Activated CD8-positive, alpha-beta memory T cell treated with anti-CD3 and anti-CD28 coated beads, Interleukin-2, amount 10 ng/mL, durations not matched to agents 7 days and 5 days (primary cell): Measurements from ENCODE around the gene DHX58. TPM values are rescaled to one million over a fixed set of nuclear protein-coding genes. Genes with fewer than 3 reads are reported as not detected.
A peak's percentile ranks its signal among the peaks of the same experiment; 100 is the strongest.

Experiments used
- ATAC-seq: fragments of 150-1000 bp; cut with Tn5 transposase; one replicate; pipeline ENCODE4 v1.10.0; 2021; ENCODE audit warnings: moderate library complexity
- CTCF ChIA-PET: fragments of 350-600 bp; sonication (Branson Sonifier 250); formaldehyde crosslinking; loops from one replicate; lab custom pipeline; 2021; ENCODE audit warnings: antibody characterized with exemption; lab: Charles Lee
- DNase-seq: peaks from one replicate; pipeline ENCODE4 v3.0.0-alpha.2; 2020
- H3K27ac Mint-ChIP-seq: one replicate; pipeline ENCODE4 v1.8.0; 2021; ENCODE audit warnings: mild to moderate bottlenecking, mixed read lengths
- H3K27me3 Mint-ChIP-seq: one replicate; pipeline ENCODE4 v1.8.0; 2021; ENCODE audit warnings: mixed read lengths
- H3K36me3 Mint-ChIP-seq: one replicate; pipeline ENCODE4 v1.8.0; 2021; ENCODE audit warnings: mild to moderate bottlenecking, mixed read lengths
- H3K4me1 Mint-ChIP-seq: one replicate; pipeline ENCODE4 v1.8.0; 2021; ENCODE audit warnings: mixed read lengths
- H3K4me3 Mint-ChIP-seq: one replicate; pipeline ENCODE4 v1.8.0; 2021; ENCODE audit warnings: mild to moderate bottlenecking, moderate library complexity, mixed read lengths
- H3K9me3 Mint-ChIP-seq: one replicate; pipeline ENCODE4 v1.8.0; 2022; ENCODE audit warnings: low read depth, mixed read lengths
- total RNA-seq, 2 experiments: library from RNA; stranded (reverse); gene quantifications; one replicate each; pipeline ENCODE4 v1.2.3, GENCODE V29; 2021

Gene DHX58
- total RNA-seq, 2 experiments from 2014 or later: 65.8 to 105 TPM

- Mint-ChIP-seq H3K9me3 (no peaks in the 10 kb centered on the region), H3K27ac (no peak overlapping the region), H3K36me3 (peaks cover 22% of the 10 kb centered on the region), H3K4me3 (no peak overlapping the region), H3K4me1 (peaks cover 17% of the 10 kb centered on the region), H3K27me3 (no peaks in the 10 kb centered on the region)
- CTCF ChIA-PET: interaction anchor here (1.0 to 1.1 kb wide), 2 partner anchors 101 to 282 kb away, joined by 3 read pairs; no protein-coding TSS in a partner anchor
- ATAC-seq (no peak), DNase-seq (no peak)
Measured at GRCh38 chr17:42124256-42124655, 11.7 kb upstream of the DHX58 start.

GRCh38 chr17:42122371-42123303 lies 10.1 kb upstream of the DHX58 start, which contains the start of gene HSPB9:
Gene HSPB9 (plus strand): TSS chr17:42122804. CDS start chr17:42122851, 47 bp downstream.
- CTCF ChIA-PET: interaction anchor here (0.6 to 16.2 kb wide), 4 partner anchors 13 to 283 kb away, joined by 3 to 117 read pairs (median 18); no protein-coding TSS in a partner anchor
- DNase-seq (no peak), ATAC-seq (no peak)
- Mint-ChIP-seq H3K9me3 (no peaks in the 10 kb centered on the region), H3K27ac (peak within 1 kb of the TSS; percentile 61), H3K4me1 (peaks cover 26% of the 10 kb centered on the region), H3K4me3 (peak within 1 kb of the TSS; percentile 67), H3K27me3 (no peaks in the 10 kb centered on the region), H3K36me3 (peaks cover 16% of the 10 kb centered on the region)

- DNase-seq (peak; percentile 84), ATAC-seq (peak; percentile 93)
- H3K4me3 Mint-ChIP-seq: peak within 1 kb of the TSS; percentile 67
- H3K4me1 Mint-ChIP-seq: peaks cover 34% of the 10 kb centered on the region
- H3K27me3 Mint-ChIP-seq: no peaks in the 10 kb centered on the region
- peak within 1 kb of the TSS; percentile 69 for H3K27ac Mint-ChIP-seq
- H3K9me3 Mint-ChIP-seq: no peaks in the 10 kb centered on the region
- CTCF ChIA-PET: interaction anchor here (0.9 to 16.2 kb wide), 15 partner anchors 9 to 406 kb away, joined by 3 to 117 read pairs (median 4); partner anchors contain the start of genes DNAJC7, KCNH4 and NKIRAS2
- peaks cover 16% of the 10 kb centered on the region for H3K36me3 Mint-ChIP-seq
Measured at GRCh38 chr17:42120770-42121769, 8.6 kb upstream of the DHX58 start, which contains the start of gene KAT2A. Gene KAT2A (minus strand): TSS chr17:42121367. CDS start chr17:42121304, 63 bp downstream.

- CTCF ChIA-PET: interaction anchor here (0.9 to 16.2 kb wide), 14 partner anchors 10 to 407 kb away, joined by 3 to 117 read pairs (median 4); partner anchors contain the start of genes DNAJC7, KCNH4, NKIRAS2 and STAT3
- peaks cover 38% of the 10 kb centered on the region for H3K4me1 Mint-ChIP-seq
- H3K27me3 Mint-ChIP-seq: no peaks in the 10 kb centered on the region
- ATAC-seq (no peak), DNase-seq (no peak)
- H3K9me3 Mint-ChIP-seq: no peaks in the 10 kb centered on the region
- H3K36me3 Mint-ChIP-seq: peaks cover 11% of the 10 kb centered on the region
- peak overlapping the region; percentile 69 for H3K27ac Mint-ChIP-seq
- H3K4me3 Mint-ChIP-seq: peak overlapping the region; percentile 67
Measured at GRCh38 chr17:42120161-42120769, 7.8 kb upstream of the DHX58 start.

- Mint-ChIP-seq H3K4me3 (no peak overlapping the region), H3K36me3 (peaks cover 10% of the 10 kb centered on the region), H3K4me1 (peaks cover 42% of the 10 kb centered on the region), H3K27me3 (no peaks in the 10 kb centered on the region), H3K9me3 (no peaks in the 10 kb centered on the region), H3K27ac (no peak overlapping the region)
- ATAC-seq (no peak), DNase-seq (no peak)
- CTCF ChIA-PET: interaction anchor here (0.7 to 16.2 kb wide), 14 partner anchors 15 to 286 kb away, joined by 3 to 117 read pairs (median 4); partner anchors contain the start of genes DNAJC7, GHDC, KCNH4 and NKIRAS2
Measured at GRCh38 chr17:42119301-42119700, 6.8 kb upstream of the DHX58 start.

- H3K9me3 Mint-ChIP-seq: no peaks in the 10 kb centered on the region
- H3K27ac Mint-ChIP-seq: peak overlapping the region; percentile 52
- H3K36me3 Mint-ChIP-seq: peaks cover 10% of the 10 kb centered on the region
- peak; percentile 19 for ATAC-seq
- H3K4me3 Mint-ChIP-seq: no peak overlapping the region
- peak; percentile 68 for DNase-seq
- CTCF ChIA-PET: interaction anchor here (0.7 to 16.2 kb wide), 13 partner anchors 16 to 287 kb away, joined by 3 to 117 read pairs (median 4); partner anchors contain the start of genes DNAJC7, GHDC, KCNH4 and NKIRAS2
- peaks cover 46% of the 10 kb centered on the region for H3K4me1 Mint-ChIP-seq
- no peaks in the 10 kb centered on the region for H3K27me3 Mint-ChIP-seq
Measured at GRCh38 chr17:42118545-42118944, 6.0 kb upstream of the DHX58 start.

- Mint-ChIP-seq H3K27ac (peak overlapping the region; percentile 52), H3K9me3 (no peaks in the 10 kb centered on the region), H3K4me3 (no peak overlapping the region), H3K36me3 (peaks cover 8% of the 10 kb centered on the region), H3K4me1 (peaks cover 46% of the 10 kb centered on the region), H3K27me3 (no peaks in the 10 kb centered on the region)
- DNase-seq: no peak
- ATAC-seq: no peak
- CTCF ChIA-PET: interaction anchor here (0.7 to 16.2 kb wide), 13 partner anchors 20 to 287 kb away, joined by 3 to 117 read pairs (median 4); partner anchors contain the start of genes DNAJC7, GHDC, KCNH4 and NKIRAS2
Measured at GRCh38 chr17:42118126-42118510, 5.6 kb upstream of the DHX58 start.

GRCh38 chr17:42117397-42118125 lies 5.0 kb upstream of the DHX58 start:
- Mint-ChIP-seq H3K36me3 (peaks cover 8% of the 10 kb centered on the region), H3K4me3 (no peak overlapping the region), H3K4me1 (peaks cover 50% of the 10 kb centered on the region), H3K27ac (peak overlapping the region; percentile 6), H3K27me3 (no peaks in the 10 kb centered on the region), H3K9me3 (no peaks in the 10 kb centered on the region)
- CTCF ChIA-PET: interaction anchor here (0.5 to 16.2 kb wide), 15 partner anchors 19 to 288 kb away, joined by 3 to 117 read pairs (median 4); partner anchors contain the start of genes DNAJC7, GHDC, KCNH4 and NKIRAS2
- ATAC-seq (no peak), DNase-seq (no peak)

- Mint-ChIP-seq H3K4me1 (peaks cover 51% of the 10 kb centered on the region), H3K9me3 (no peaks in the 10 kb centered on the region), H3K27me3 (no peaks in the 10 kb centered on the region), H3K27ac (peak overlapping the region; percentile 6), H3K36me3 (peaks cover 12% of the 10 kb centered on the region), H3K4me3 (no peak overlapping the region)
- DNase-seq: peak; percentile 93
- peak; percentile 21 for ATAC-seq
- CTCF ChIA-PET: interaction anchor here (0.5 to 16.2 kb wide), 10 partner anchors 33 to 153 kb away, joined by 3 to 117 read pairs (median 16); partner anchors contain the start of genes DNAJC7, KCNH4 and NKIRAS2
Measured at GRCh38 chr17:42116705-42117396, 4.3 kb upstream of the DHX58 start.

- no peaks in the 10 kb centered on the region for H3K27me3 Mint-ChIP-seq
- peaks cover 28% of the 10 kb centered on the region for H3K36me3 Mint-ChIP-seq
- CTCF ChIA-PET: interaction anchor here (2.5 to 16.2 kb wide), 5 partner anchors 13 to 151 kb away, joined by 10 to 117 read pairs (median 32); partner anchors contain the start of gene DNAJC7
- H3K4me3 Mint-ChIP-seq: no peak overlapping the region
- H3K4me1 Mint-ChIP-seq: peaks cover 52% of the 10 kb centered on the region
- peak overlapping the region; percentile 98 for H3K27ac Mint-ChIP-seq
- H3K9me3 Mint-ChIP-seq: no peaks in the 10 kb centered on the region
- ATAC-seq (no peak), DNase-seq (no peak)
Measured at GRCh38 chr17:42114118-42114517, 1.6 kb upstream of the DHX58 start.
